Hindlimb muscle (tissue), 1 donor: ENCODE data around the gene VAC14. TPM values are rescaled to one million over a fixed set of nuclear protein-coding genes. Genes with fewer than 3 reads are reported as not detected.

Experiments used
- DNase-seq: peaks from one replicate; pipeline ENCODE4 v3.0.0-alpha.2; 2013
- polyA plus RNA-seq: library from polyadenylated mRNA; unstranded; fragments of 120-200 nt; gene quantifications from one replicate; pipeline ENCODE4 v1.2.1, GENCODE V29; 2013; ENCODE audit not compliant: insufficient read length

Gene VAC14
- polyA plus RNA-seq, 1 donor = 28.3 TPM

DNA sequence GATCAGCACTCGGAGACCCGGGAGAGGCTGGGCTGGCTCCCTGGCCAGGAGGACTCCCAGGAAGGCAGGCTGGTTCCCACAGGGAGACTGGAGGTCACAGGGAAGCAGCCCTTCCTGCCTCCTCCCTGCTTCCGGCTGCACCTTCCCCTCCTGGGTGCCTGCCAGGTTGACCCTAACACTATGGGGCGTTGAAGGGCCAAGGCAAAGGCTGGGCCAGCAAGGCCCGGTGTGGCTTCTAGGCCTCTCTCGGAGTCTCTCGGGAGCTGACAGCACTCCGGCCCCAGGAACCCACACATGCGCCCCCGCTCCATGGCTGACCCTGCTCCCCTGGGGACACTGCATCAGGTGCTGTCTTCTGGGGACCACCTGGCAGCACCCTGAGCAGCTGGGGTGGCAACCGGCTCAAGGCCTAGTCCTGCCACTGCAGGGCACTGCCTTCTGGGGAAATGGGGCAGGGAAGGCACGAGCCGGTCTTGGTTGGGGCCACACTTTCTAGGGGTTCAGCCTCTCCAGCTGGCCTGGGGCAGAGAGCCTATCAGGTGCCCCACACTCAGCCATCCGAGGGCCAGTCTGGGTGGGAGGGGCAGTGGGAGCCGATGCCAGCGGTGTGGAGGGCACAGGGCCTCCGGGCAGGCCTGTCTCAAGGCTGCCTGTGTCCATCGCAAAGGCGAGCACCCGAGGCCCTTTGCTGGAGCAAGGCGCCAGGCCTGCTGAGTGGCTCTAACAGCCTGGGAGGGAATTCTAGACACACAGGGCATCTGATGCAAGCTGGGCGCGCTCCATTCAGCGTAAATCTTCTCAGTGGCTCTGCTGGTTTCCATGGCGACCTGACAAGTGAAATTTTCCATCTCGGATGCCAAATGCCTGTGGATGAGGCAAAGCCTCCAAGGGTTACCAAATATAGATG is 109.5 kb downstream of the VAC14 start:
- DNase-seq = peak; percentile 85

DNA sequence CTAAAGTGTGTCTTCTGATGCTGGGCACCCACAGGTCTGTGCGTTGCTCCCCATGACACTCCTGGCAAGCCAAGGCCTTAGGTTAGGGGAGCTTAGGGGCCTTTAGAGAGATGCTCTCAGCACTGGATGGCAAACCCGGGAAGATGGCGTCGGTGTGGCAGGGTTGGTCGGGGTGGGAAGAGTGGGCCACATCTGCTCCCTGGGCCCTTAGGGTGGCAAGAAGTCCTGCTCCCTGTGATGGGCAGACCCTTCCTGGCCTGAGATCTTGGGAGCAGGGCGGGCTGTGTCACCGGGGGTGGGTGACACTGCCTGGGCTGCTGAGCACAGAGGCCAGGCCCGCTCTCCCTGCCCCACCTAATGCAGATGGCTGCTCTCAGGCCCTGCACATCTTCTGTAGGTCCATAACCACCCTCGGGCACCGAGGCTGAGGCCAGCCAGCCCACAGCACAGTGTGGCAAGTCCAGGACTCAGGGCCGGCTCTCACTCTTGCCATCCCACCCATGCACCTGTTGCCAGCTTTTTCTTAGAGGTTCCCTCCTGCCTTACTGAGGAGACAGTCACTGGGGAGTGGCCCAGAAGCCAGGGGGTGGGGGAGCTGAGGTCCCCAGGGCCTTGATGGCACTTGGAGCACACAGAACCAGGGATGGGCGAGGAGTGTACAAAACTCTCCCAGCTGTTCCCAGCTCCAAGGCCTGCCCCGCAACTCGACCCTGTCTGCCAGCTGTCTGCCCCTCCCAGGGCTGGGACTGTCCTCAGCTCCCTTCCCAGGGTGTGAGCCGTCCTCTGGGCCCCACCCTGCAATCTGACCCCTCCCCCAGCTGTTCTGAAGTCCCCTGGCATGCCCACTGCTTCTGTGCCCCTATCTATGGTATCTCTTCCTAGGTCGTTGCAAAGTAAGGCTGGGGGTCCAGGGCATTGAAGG is 110.7 kb downstream of the VAC14 start:
- DNase-seq = no peak

DNA sequence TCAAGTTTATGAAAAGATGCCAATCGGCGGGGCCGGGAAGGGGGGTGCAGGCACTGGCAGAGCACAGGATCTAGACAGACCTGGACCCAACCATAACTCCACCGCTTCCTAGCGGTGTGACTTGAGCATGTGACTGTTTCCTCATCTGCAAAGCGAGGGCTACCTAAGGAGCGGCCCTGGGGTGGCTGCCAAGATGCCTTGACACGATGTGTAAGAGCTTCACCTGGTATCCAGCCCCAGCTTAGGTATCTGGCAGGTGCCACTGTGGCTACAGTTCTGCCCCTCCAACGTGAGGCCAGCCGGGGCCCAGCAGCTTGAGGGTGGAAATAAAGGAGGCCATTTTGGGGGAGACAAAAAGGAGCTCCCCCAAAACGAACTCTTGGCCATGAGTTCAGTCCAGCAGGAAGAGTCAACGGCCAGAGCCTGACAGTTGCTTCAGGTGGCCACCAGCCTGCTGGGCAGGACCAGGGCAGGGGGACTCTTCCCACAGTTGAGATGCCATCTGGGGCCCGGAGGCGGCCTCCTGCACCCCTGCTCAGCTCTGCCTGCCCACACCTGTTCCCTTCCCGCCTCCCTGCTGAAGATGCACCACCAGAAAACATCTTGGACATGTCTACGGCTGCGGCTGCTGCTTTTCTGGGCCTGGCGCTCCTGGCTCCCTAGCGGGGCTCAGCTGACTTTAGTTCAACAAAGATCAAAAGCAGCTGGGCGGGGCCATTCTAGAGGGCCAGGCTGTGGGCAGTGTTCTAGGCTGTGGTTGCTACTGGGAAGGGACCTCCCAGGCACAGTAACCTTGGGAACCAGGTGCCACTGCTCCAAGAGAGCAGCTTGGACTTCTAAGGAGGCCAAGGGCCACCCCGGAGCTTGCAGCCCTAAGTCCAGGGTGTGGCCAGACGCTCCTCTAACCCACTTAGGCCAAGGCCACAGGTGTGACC is 111.7 kb downstream of the VAC14 start:
- DNase-seq = no peak

DNA sequence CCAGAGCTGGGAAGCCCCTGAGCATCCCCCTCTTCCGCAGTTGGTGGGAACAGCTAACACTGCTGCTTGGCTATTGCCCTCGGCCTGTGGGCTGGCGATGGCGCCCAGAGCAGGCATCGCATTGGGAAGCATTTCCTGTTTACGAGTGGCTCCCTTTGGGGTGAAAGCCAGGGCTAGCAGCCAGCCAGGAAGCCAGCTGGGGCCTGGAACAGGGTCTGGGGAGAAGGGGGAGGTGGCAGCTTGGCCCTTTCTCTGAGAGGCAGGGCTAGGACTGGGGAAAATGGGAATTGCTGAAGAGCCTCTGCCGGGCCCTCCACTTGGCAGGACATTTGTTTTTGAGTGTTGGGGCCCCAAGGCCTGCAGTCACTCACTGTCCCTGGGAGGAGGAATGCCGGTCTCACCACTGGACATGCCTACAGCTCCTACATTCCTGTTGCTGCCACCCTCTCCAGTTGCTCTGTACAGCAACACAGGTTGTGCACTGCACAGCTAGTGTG is 112.7 kb downstream of the VAC14 start:
- no peak for DNase-seq

DNA sequence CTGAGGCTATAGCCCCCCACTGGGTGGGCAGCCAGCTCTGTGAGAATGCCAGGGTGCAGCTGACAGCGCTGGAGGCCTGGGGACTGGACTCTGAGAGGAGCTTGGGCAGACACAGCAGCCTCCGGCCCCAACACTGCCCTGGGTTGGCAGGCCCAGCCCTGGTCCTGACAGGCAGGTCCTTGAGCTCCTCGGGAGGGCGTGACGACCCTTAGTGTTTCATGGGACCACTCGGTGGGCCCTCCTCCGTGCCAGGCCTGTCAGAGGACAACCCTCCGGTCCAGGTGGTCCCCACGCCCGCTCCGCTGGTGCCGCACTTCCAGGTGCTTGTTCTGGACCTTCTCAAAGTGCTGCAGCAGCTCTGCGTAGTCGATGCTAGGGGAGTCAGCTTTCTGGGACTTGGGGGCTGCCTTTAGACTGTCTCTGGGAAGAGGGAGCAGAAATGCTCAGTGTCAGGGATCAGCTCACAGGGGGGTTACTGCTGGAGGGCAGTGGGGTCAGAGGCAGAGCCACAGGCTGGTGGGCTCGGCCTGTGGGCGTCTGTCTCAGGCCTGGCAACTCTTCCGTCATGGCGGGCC is 113.2 kb downstream of the VAC14 start:
- DNase-seq = no peak

DNA sequence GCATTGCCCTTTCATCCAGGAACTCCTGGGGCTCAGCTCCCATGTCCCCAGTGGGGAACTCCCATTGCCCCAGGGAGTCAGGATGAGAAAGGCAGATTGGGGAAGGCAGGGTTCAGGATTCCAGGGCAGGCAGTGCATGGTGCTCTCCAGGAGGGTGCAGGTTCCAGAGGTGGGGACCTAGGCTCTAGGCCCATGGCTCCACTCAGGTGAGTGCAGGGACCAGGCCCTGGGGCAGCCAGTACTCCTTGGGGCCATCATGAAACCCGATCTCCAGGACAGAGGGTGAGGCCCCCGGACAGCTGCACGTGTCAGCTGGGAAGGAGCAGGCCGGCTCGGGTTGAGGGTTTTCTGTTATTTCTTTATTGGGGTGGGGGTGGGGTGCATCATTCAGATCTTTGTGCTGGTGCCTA is 113.9 kb downstream of the VAC14 start:
- no peak for DNase-seq

DNA sequence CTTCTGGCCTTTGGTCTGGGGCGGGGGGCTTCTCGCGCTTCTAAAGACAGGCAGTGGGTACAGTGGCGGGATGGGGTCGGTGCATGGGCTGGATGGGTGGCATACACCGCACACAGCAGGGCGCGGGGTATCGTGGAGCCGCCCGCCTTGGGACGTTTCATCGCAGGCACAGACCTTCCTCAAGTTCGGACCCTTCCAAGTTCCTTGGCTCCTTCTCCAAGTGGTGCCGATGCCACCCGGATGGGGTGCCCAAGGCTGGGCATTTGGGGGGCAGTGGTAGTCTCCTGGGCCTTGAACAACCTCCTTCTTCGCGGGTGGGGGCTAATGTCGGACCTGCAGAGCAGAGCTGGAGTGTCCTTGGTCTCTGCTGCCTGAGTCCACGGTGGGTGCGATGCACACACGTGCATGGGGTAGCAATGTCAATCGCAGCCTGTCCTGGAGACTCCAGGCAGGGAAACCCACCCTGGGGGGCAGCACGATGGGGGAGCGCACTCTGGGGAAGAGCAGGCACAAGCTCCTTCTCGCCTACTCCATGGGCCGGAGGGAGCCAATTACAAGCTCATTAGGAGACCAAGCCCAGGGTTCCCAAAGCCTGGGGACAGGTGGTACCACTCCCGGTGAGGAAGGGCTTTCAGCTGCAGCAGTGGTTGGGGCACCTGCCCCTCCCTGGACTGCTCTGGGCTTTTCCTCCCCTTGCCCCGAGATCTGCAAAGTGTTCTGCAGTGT is 114.4 kb downstream of the VAC14 start:
- DNase-seq = no peak

DNA sequence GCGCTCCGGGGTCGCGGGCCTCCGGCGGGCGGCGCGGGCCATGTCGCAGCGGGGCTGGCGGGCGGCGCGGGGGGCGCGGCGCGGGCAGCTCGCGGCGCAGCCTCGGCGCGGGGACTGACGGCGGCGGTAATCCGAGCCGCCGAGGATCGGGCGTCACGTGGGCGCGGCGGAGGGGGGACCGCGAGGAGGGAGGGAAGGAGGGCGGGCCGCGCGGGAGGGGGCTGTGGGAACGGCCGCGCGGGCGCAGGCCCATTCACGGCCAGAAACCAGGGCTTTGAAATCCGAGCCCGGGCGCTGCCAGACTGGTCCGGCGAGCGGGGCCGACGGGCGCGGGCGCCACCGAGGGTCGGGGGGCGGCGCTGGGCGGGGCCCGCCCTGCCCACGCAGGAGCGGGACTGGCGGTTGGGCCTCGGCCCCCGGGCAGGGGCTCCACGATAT is 115.0 kb downstream of the VAC14 start, which contains the start of gene MTSS2:
Gene MTSS2 (minus strand): TSS at position 116 of the 438 bp plus-strand sequence. CDS start 262 bp downstream, outside the sequence.
- peak; percentile 92 for DNase-seq

DNA sequence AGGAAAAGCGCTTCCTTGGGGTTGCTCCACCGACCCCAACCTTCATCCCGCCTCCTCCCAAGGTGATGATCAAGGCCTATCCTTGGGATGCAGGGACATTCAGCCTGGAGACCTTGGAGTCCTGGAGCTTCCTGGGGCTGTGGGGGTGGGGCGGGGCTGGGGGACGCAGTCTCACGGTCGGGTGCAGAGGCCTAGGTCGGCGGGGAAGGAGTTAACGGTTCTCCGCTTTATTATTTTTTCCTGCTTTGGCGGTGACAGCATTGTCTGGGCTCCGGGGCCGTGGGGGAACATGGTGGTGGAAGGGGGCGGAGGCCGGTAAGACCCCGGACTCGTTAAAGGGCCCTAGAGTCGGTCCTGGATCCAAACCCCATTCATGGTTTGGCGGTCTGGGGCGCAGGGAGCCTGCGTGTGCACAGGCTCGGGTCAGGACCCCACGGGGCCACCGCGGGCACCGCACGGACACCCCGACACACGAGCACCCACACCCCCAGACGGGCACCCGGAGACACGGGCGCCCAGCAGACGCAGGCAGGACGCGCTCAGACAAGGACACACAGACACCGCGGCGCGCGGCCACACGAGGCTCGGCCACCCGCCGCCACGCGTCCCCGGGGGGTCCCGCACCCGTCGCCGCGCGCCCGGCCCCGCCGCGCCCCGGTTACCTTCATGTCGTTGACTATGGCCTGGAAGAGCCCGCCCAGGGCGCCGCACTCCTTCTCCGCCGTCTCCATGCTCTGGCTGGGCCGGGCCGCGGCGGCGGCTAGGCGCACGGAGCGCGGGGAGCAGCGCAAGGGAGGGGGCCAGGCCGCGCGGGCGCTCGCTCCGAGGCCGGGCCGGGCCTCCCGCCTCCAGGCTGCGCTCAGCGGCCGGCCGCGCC is 115.7 kb downstream of the VAC14 start:
- DNase-seq = no peak

DNA sequence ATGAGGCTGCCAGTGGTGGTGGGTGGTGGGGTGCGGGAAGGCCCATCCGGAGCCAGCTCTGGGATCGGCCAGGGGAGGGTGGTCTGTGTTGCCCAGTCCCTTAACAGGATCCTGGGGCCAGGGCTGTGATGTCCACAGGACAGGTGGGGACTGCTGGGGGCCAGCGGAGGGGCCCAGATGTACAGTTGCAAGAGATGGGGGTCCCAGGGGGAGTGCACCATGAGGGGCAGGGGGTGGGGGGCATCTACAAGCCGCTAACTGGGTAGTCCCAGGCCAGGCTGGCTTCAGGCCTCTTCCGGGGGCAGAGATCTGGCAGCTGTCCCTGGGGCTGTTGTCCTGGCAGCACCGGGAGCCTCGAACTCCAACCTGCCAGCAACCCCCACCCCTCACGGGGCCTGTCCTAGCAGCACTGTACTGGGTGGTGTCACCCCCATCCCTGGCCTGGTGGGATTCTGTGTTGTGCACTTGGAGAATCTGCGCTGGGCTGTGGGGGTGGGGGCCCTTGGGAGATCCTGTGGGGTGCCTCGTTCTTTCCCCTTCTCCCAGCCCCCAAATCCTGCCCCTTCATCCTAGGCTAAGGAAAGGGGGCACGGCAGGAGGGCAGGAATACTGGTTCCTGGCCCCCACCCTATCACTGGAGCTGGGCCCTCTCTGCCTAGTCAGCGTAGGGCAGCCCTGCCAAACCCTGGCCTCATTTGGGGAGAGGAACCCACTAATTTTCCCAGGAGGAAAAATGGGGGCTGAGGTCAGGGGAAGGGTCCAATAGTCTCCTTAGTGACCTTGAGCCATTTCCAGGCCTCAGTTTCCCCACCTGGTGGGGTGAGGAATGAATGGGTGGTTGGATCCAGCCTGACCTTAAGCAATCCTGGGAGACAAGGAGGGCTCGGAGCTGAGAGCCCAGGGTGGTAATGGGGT is 116.6 kb downstream of the VAC14 start:
- DNase-seq = no peak

DNA sequence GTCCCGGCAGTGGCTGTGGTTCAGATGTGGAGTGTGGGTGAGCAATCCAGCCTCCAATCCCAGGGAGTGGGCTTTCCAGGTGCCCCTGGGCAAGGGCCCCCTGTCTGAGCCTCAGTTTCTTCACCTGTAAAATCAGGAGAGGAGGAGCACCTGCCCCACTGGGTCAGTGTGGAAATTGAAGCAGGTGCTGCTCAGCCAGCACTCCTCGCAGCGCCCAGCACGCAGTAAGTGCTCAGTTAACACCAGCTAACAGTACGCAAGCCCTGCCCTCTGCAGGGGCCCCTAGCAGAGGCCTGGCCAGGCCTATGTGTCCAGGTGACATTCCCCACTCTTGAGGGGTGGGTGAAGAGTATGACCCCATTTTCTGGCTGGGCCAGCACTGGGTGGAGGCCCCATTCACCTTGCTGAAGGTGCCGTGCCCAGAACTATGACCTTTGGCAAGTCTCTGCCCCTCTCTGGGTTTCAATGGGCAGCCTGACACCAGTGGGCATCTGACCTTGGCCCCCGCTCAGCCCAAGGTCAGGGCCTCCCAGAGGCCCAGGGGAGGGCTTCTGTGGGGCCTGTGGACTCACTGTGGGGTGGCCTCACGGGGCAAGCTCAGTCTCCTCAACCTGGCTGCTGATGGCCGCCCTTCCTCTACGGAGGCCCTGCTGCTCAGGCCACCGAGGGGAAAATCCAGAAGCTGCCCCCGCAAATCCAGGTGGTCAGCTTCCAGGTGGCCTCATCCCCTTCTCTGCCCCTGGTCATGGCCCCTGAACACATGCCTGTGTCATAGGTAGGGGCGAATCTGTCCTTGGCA is 117.6 kb downstream of the VAC14 start:
- DNase-seq = no peak

DNA sequence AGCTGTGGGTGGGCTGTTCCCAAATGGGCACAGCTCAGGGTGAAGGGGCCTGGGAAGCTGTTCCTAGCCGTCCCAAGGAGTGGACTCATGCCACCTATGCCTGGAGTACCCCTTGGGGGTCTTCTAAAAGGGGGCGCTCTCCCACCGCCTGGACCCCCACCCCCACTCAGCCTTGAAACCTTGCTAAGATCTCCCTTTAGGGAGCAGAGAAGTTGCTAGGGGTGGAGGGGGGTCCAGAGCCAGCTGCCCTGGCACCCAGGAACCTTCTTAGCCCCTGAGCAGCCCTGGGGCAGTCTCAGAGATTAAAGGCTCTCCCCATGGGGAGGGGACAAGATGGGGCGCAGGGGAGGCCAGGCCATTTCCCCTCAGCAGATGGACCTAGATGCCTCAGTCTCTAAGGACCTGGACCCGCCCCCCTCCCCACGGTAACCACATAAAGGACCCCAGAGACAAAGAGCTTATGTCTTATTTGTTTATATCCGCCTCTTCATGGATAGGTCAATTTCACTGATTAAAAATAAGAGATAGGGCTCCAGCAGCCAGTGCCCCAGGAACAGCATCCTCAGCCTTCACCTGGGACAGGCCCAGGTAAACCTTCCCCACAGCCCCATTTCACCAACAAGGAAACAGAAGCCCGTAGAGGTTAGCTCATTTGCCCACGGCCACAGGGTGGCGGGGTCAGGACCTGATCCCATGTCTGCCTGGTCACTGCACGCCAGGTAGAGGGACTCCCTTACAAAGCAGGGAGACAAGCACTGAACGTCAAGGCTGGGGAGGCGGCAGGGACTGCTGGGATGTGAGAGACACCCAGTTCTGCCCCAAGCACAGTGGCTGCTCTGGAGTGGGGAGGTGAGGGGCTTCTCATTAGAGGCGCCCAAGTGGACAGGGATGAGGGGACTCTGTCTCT is 118.5 kb downstream of the VAC14 start:
- DNase-seq = no peak

DNA sequence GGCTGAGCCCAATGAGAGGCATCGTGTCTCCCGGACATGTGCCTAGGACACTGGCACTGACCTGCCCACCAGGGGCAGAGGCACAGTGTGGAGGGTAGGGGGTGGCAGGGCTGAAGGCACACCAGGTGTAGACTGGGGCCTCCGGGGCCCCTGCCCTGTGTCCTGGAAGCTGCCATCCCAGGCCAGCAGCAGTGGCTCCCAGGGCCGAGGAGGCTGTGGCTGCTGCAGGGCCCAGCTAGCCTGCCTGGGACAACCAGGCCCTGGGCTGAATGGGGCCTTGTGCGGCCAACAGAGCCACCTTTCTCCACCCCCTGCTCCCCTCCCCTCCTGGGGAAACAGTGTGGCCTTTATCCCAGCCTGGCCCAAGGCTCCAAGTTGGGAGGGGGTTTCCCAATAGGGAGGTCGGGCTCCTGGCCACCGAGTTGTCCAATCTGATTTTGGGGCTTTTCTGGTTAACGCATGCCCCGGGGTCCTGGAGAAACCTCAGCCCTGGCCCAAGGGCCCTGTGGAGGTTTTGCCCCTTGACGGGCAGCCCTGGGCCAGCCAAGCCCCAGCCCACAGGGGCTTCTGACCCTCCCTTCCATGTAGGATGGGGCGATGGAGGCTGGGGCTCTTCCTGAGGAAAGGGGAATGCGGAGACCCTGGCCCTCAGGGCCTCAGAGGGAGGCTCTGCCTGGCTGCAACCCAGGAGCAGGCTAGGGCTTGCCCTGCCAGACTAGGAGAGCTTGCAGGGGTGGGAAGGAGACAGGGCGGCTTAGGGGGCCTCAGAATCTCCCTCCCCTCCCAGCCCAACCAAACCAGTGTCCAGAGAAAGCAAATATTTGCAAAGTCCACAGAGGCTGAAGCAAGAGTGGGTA is 119.3 kb downstream of the VAC14 start:
- no peak for DNase-seq

DNA sequence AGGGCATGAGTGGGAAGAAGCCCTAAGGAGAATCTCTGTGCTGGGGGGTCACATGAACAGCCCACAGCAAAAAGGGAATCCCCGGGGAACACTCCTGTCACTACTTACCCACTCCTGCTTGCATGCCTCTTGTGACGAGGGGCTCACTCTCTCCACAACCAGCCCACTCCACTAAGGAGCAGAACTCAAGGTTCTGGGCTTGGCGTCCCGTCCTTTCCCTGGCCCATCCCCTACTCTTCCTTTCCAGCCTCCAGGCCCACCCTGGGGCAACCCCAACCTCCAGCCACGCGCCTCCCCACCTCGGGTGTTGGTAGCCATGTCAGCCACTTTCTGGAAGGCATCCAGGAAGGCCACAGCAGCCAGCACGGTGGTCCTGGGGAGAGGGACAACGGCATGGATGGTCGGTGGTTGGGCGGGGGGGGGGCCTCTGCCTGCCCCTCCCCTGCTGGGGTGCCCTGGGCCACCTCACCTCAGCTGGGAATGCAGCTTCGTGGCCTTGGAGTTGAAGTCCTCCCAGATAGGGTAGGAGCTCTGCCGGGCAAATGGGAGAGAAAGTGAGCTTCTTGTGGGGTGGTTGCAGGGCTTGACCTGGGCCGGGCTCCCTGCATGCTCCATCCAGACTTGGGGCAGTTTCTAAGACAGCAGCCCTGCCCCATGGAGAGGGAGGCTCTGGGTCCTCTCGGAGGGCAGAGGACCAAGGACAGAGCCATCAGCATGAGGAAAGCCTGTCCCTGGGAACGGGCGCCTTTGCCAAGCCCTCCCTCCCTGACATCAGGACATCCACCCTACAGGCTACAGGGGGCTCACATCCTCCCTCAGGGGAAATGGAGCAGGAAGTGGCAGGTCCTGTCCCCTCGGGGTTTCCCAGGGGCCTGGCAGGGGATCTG is 120.2 kb downstream of the VAC14 start:
- DNase-seq = no peak
